SH-SY5Y (cell line): ENCODE measurements around the gene SPNS3.

Experiments used
- GATA2 ChIP-seq: IDR thresholded peaks from 2 replicates; pipeline ENCODE4 v1.6.1; 2011; ENCODE audit warnings: mild to moderate bottlenecking, low read depth, low read length
- GATA3 ChIP-seq: IDR thresholded peaks from 2 replicates; pipeline ENCODE4 v1.6.1; 2011; ENCODE audit warnings: low read depth, mild to moderate bottlenecking, low read length, moderate library complexity

The SPNS3 gene, protein sequence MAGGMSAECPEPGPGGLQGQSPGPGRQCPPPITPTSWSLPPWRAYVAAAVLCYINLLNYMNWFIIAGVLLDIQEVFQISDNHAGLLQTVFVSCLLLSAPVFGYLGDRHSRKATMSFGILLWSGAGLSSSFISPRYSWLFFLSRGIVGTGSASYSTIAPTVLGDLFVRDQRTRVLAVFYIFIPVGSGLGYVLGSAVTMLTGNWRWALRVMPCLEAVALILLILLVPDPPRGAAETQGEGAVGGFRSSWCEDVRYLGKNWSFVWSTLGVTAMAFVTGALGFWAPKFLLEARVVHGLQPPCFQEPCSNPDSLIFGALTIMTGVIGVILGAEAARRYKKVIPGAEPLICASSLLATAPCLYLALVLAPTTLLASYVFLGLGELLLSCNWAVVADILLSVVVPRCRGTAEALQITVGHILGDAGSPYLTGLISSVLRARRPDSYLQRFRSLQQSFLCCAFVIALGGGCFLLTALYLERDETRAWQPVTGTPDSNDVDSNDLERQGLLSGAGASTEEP

DNA sequence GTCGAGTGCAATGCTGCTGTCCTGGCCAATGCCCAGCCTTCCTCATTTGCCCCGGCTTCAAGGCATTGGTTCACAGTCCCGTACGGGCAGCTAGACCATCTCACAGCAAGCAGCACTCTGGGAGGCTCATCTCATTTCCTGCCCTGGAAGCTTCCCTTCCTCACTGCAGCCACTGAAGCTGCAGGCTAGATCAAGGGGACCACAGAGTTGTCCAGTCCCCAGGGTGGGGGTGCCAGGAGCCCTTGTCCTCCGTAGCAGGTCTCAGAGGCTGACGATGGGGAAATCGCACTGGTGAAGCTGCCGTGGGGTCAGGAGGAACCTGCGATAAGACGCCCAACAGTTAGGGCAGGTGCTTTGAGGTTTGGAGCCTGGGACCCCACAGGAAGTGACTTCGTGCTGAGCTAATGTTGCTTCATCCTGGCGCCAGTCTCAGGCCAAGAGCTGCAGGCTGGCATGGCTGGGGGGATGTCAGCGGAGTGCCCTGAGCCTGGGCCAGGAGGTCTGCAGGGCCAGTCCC, at the start of gene SPNS3:
SPNS3 (plus strand) TSS at position 426 of the 517 bp plus-strand sequence; CDS start at position 454, 28 bp downstream.
- TF ChIP-seq GATA3 (no peak), GATA2 (no peak)

DNA sequence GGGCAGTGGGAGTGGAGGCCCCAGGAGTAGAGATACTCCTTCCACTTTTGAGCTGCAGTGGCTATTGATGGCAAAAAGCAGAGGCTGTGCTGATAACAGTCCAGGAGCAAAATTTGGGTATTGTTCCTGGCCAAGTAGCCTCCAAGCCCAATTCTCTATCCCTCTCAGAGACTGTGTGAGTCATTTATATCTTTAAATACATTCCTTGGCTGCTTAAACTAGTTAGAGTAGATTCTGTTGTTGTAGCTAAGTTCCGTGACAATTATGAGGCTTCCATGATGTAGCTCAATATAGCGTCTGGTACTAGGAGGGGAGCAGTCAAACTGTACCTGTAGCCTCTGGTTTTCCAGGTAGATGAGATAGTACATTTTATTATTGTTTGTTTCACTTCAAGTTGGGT, 47.3 kb upstream of the SPNS3 start:
- TF ChIP-seq GATA3: no peak
- no peak for TF ChIP-seq GATA2

DNA sequence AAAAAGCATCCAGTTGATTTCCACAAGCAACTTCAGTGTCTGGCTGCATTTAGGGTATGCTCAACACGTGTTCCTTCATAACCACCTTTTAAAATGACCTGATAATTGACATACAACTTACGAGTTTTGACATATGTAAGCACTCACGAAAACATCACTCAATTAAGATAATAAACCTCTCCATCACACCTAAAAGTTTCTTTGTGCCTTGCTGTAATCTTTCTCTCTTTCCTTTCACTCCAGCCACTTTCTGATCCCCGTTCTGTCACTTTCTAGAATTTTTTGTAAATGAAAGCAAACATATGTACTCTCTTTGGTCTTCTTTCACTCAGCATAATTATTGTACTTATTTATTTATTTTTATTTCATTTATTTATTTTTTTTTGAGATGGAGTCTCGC, 46.6 kb upstream of the SPNS3 start:
- no peak for TF ChIP-seq GATA2
- no peak for TF ChIP-seq GATA3

DNA sequence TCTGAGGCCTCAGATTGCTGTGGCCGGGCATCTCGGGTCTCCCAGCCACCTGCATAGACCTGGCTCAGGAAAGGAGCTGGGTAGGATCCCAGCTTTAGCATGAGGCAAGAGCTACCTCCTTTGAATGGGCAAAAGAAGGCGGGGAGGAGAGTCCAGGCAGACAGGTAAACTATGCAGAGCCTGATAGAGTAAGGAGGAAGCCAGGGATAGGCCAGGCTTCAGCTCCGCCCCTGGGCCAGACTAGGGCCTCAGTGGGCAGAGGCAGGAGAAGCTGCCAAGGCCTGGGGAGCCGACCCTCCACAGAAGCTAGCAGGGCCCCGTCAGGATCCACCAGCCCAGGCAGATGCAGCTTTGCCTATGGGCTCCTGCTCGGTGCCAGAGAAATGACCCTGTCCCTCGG, 44.7 kb upstream of the SPNS3 start:
- no peak for TF ChIP-seq GATA3
- TF ChIP-seq GATA2: no peak

DNA sequence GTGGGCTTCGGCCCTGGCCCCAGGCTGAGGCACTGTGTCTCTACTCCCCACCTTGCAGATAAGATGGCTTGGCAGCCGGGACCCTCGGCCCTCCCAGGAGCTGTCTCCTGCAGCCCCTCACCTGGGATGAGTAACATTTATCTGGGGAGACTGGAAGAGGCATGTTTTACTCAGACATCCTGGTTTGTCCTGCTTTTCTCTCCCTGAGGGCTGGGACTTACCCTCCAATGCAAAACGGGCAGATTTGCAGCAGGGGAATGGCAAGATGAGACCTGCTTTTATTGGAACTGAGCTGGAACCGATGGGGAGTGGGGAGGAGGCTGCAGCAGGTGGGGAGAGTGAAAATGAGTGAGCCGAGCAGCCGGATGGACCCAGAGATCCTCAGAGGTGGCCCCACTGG, 39.9 kb upstream of the SPNS3 start:
- TF ChIP-seq GATA2 (no peak), GATA3 (no peak)

DNA sequence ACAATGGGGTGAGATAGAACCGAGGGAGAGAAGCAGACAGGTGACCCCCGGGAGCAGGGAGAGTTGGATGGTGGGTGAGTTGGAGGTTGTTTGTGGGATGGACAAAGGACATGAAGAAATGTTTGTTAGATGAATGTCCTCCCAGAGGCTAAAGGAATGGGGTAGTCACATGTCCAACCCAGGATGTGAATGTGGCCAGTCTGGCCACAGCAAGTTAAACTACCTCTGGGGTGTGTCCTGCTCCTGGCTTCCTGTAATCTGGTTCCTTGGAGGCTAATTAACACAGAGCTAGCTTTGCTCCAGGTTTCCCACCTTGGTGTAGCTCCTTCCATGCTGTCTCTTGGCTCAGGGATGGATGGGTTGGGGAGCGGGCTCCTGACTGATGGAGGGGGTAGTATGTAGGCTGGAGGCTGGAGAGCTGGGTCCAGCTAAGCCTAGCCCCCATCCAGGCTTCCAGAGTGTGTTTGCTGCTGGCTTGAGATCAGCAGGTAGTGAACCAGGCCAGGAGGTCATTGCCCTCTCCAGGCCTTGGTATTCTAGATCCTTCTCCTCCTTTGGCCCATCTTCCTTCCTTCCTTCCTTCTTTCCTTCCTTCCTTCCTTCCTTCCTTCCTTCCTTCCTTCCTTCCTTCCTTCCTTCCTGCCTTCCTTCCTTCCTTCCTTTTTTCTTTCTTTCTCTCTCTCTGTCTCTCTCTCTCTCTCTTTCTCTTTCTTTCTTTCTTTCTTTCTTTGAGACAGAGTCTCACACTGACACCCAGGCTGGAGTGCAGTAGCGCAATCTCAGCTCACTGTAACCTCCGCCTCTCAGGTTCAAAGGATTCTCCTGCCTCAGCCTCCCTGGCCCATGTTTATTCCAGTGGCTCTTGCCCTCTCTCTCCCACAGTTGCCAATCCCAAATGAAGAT, 39.3 kb upstream of the SPNS3 start:
- TF ChIP-seq GATA2 (no peak), GATA3 (no peak)

DNA sequence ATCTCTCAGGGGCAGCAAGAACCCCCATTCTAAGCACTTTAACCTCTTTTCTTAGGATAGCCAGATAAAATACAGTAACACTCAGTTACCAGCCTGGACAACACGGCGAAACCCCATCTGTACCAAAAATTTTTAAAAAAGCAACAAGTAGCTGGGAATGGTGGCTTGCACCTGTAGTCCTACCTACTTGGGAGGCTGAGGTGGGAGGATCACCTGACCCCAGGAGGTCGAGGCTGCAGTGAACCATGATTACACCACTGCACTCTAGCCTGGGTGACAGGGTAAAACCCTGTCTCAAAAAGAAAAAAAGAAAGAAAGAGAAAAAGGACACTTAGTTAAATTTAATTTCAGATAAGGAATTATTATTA, 38.6 kb upstream of the SPNS3 start:
- TF ChIP-seq GATA3: no peak
- no peak for TF ChIP-seq GATA2

DNA sequence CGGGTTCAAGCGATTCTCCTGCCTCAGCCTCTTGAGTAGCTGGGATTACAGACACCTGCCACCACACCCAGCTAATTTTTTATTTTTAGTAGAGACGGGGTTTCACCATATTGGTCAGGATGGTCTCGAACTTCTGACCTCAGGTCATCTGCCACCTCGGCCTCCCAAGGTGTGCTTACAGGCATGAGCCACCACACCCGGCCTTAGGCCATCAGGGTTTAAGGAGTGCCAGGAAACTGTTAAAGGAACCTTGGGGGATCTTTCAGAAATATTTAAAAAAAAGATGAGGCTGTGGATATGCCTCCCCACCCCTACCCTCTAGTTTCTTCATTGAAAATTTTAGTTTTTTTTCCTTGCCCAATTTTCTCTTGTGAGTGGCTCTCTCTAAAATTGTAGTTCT, 35.9 kb upstream of the SPNS3 start:
- no peak for TF ChIP-seq GATA2
- no peak for TF ChIP-seq GATA3

DNA sequence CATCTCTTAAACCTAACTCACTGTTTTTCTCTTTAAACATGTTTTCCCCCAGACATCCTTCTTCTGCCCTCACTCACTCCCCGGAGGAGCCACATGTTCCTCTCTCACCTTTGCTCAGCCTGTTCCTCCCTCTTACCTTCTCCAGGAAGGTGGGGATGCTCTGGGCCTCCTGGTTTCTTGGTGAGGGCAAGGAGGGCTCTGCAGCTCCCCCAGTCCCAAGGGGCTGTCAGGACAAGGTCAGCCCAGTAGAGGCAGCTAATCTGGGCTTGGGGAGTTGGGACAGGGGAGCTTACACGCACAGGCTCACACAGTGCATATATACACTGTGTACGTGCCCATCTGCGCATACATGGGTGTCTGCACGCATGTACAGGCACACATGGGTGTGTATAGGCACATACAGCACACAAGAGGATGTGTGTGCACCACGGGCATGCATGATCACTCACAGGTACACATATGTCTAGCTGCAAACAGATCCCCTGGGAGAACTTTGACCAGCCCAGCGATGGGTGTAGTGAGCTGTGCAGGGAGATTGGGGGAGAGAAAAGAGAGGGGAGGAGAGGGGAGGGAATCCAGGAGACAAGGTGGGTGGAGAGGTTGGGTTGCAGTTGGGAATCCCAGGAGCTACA, 28.6 kb upstream of the SPNS3 start:
- TF ChIP-seq GATA3 (no peak), GATA2 (no peak)

DNA sequence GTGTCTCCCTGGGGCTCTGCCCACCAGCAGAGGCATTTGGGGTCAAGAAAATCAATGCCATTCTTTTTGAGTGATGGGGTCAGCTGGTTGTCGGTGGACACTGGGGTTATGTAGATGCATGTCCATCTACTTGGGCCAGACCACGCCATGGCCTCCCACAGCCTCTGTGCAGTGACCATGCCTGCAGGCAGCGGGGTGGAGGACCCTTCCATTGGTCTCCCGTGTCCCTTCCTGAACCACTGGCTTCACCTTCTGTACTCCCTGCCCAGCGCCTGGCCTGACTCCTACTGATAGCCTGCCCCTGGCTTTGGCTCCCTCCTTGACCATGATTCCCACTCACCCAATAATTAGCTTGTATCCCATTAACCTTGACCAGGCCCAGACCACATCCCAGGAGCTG, 28.0 kb upstream of the SPNS3 start:
- TF ChIP-seq GATA2: no peak
- no peak for TF ChIP-seq GATA3

DNA sequence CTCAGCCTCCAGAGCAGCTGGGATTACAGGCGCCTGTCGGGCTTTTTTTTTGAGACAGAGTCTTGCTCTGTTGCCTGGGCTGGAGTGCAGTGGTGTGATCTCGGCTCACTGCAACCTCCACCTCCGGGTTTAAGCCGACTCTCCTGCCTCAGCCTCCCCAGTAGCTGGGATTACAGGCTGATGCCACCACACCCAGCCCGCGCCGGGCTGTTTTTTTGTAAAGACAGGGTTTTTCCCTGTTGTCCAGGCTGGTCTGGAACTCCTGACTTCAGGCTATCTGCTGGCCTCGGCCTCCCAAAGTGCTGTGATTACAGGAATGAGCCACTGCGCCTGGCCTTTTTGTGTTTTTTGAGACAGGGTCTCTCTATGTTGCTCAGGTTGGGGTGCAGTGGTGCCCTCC, 27.4 kb upstream of the SPNS3 start:
- no peak for TF ChIP-seq GATA2

DNA sequence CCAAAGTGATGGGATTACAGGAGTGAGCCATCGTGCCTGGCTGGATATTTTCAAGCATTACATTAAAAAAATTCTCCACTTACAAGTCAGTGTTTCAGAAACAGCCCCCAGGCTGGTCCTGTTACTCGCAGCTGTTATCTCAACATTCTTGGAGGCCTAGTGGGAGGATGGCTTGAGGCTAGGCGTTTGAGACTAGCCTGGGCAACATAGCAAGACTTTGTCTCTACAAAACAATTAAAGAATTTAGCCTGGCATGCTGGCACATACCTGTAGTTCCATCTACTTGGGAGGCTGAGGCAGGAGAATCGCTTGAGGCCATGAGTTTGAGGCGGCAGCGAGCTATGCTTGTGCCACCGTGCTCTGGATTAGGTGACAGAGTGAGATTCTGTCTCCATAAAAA, 26.5 kb upstream of the SPNS3 start:
- TF ChIP-seq GATA3: no peak
- TF ChIP-seq GATA2: no peak

DNA sequence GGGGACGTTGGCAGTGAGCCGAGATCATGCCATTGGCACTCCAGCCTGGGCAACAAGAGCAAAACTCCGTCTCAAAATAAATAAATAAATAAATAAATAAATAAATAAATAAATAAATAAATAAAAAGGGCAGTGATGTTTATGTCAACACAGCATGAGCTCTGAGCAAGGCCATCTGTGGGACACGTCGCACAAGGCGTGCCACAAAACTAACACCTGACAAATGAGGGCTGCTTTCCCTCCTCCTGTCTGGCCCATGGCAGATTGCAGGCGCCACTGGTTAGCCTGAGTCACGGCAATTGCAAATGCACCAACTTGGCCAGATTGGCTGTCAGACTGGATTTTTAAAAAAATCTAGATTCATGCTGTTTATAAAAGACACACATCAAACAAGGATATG, 25.9 kb upstream of the SPNS3 start:
- TF ChIP-seq GATA2 (no peak), GATA3 (no peak)

DNA sequence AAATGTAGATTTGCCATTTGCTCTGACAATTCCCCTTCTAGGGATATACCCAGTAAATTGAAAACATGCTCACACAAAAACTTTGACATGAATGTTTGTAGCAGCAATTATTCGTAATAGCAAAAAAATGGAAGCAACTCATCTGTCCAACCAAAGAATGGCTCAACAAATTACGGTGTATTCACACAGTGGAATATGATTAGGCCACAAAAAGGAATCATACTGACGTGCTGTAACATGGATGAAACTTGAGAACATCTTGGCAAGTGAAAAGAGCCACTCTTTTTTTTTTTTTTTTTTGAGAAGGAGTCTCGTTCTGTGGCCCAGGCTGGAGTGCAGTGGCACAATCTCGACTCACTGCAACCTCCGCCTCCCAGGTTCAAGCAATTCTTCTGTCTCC, 24.1 kb upstream of the SPNS3 start:
- no peak for TF ChIP-seq GATA3
- TF ChIP-seq GATA2: no peak
